NCI-H460 (cell line): ENCODE measurements around the gene PCDH17. TPM values are rescaled to one million over a fixed set of nuclear protein-coding genes. Genes with fewer than 3 reads are reported as not detected.

Source experiments
- DNase-seq: peaks from one replicate; pipeline ENCODE4 v3.0.0-alpha.2; 2016; ENCODE audit warnings: low read depth; ENCODE audit errors: extremely low read depth
- polyA plus RNA-seq: library from polyadenylated mRNA; depleted of rRNA; stranded (reverse); fragments of >200 nt; gene quantifications from 2 replicates; pipeline ENCODE4 v1.2.3, GENCODE V29; 2014; cell fraction: nucleus; rRNA removed
- total RNA-seq: library from RNA; depleted of rRNA; stranded (reverse); fragments of >200 nt; shearing (Covaris generic); gene quantifications from 2 replicates; pipeline ENCODE4 v1.2.3, GENCODE V29; 2014; rRNA removed

The PCDH17 gene
- 0.15 and 0.23 TPM in 2 replicates for total RNA-seq
- polyA plus RNA-seq = 0.32 and 0.64 TPM in 2 replicates

- no peak for DNase-seq
Observed at GRCh38 chr13:57631596-57632275, at the start of gene PCDH17. Gene PCDH17, plus strand, starts transcription at chr13:57631744. Its CDS starts 803 bp downstream, at chr13:57632547.

DNA sequence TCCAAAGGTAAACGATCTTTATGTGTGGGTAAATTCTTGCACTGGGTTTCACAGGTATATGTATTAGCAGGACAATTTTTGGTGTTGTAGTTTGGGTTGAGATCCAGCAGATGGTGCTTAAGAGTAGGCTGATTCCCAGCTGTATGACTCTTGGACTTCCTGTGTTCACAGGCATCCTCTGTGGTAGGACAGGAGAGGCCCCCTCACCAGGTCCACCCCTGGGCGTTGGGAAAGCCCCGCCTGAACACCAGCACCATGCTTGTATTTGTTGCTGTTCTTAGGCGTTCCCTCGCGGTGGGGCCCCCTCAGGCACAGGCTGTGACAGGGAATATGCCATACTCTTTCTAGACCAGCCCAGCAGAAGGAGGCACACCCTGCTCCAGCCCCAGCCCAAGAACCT is 49.5 kb upstream of the PCDH17 start:
- no peak for DNase-seq

GRCh38 chr13:57583529-57583928 is 48.0 kb upstream of the PCDH17 start:
- DNase-seq = no peak

- no peak for DNase-seq
Observed at GRCh38 chr13:57588639-57589038, 42.9 kb upstream of the PCDH17 start.

GRCh38 chr13:57595775-57596174 is 35.8 kb upstream of the PCDH17 start:
- no peak for DNase-seq

- DNase-seq = no peak
Observed at GRCh38 chr13:57601536-57601935, 30.0 kb upstream of the PCDH17 start.

DNA sequence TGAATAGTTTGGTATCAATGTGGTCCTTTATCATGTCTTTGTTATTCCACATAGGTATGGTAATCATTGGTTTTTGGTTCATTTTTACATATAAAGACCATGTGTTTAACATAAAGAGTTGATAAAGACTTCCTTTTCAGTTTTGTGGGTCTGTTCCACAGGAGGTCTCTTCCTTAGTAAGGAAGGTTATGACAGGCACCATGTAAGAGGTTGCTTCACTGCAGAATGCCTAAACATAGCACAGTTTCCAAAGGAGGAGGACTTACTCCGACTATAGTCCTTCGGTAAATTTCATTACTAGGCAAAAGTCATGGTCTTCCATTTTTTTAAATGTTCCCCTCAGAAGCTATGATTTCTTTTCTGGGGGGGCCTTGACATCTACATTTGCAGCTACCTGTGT is 27.1 kb upstream of the PCDH17 start:
- no peak for DNase-seq

DNA sequence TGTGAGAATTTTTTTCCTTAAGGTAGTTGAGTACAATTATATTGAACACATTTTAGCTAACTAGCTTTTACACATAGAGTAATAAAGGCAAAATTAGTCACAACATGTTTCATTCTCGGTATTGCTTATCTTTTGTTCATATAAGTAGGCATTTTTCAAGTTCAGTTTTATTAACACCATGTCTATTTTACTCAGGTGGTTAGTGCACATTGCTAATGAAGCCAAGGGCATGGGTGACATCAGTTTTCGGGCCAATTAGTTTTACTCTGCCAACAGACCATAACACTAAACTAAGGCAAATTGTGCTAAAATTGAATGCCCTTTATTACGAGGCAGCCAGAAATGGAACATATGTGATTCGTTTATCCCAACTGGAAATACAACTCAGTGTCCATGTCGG is 19.6 kb upstream of the PCDH17 start:
- no peak for DNase-seq

GRCh38 chr13:57612568-57612967 is 19.0 kb upstream of the PCDH17 start:
- DNase-seq = no peak

DNA sequence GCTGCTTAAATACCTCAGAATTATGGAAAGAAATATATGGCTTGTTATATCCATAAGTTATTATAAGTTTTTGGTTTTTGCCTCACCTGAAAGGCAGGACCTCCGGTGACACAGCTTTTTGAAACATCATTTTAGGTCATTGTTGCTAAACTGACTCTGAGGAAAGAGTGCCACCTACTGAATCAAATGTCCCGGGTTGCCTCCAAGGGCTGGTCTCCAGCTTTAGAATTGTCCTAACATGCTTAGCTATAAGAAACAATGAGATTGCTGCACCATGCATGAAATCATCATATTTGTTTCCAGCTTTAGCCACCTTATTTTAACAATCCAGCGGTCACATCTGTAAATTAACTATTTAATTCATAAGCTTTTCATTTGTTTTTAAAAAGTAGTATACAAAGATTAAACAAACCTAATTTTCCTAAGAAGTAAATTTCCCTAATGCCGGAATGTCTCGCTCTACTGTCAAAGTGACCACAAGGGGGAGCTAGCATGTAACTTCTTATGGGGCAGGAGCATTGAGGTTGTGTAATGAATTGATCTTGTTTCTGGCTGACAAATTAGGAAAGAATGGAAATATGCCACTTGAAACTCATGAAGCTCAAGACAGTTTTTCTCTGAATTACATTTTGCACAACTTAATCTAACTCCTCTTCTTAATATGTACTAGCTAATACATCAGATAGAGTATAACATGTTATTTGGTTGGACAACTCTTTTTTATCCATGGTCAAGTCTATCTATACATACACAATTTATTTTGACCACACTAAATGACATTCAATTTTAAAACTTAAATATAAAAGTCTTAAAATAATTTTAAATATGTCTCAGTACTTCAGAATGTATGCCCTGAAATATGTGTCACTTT is 6.7 kb upstream of the PCDH17 start:
- DNase-seq = peak; percentile 56

DNA sequence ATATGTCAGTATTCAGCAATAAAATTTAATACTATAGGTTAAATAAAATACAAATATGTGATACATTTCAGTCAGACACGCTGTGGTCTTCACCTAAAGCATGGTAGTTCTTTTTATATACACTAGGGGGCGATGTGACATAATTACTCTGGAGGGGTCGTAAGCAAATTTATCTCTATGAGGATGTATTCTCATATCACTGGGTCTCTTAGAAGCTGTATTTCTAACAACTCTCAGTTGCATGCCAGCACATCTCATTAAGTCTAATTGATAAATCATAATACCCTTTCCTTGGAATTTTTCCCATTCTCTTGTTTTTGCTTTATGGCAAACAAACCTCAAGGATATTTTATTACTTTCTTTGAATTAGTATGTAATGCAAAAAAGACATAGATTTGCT is 3.9 kb upstream of the PCDH17 start:
- DNase-seq = peak; percentile 30

GRCh38 chr13:57629391-57629804 is 2.1 kb upstream of the PCDH17 start:
- no peak for DNase-seq

DNA sequence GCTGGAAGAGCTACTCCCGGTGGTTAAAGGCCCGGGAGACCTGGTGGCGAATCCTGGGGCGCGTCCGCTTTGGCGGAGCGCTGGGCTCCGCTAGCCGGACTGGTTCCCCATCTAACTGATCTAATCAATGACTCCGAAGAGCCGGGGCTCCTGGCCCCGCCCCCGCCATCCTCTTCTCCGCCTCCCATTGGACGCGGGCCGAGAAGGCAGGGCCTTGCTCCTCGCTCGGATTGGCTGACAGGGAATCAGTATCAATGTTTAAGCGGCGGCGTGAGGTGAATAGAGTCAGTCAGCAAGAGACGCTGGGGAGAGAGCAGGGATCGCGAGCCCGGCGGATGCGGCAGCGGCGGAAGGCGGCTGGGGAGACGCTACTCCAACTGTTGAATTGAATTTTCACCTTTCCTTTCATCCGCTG is 1.7 kb upstream of the PCDH17 start:
- peak; percentile 65 for DNase-seq

- no peak for DNase-seq
Observed at GRCh38 chr13:57630661-57631595, 616 bp upstream of the PCDH17 start.

DNA sequence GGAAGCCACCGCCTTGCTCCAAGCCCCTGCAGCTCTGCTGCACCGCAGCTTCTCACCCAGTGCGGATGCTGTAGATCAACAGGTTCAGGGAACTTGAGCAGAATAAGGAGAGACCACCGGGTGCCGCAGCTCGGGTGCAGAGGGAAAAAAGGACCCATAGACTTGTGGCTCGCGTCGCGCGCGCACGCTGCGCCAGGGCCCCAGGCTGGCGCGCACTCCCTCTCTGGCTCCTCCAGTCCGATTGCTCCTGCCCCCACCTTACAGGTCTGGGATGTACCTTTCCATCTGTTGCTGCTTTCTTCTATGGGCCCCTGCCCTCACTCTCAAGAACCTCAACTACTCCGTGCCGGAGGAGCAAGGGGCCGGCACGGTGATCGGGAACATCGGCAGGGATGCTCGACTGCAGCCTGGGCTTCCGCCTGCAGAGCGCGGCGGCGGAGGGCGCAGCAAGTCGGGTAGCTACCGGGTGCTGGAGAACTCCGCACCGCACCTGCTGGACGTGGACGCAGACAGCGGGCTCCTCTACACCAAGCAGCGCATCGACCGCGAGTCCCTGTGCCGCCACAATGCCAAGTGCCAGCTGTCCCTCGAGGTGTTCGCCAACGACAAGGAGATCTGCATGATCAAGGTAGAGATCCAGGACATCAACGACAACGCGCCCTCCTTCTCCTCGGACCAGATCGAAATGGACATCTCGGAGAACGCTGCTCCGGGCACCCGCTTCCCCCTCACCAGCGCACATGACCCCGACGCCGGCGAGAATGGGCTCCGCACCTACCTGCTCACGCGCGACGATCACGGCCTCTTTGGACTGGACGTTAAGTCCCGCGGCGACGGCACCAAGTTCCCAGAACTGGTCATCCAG is 964 bp downstream of the PCDH17 start:
- no peak for DNase-seq

GRCh38 chr13:57633141-57633949 is 1.8 kb downstream of the PCDH17 start:
- DNase-seq = no peak

- DNase-seq = no peak
Observed at GRCh38 chr13:57633950-57634838, 2.6 kb downstream of the PCDH17 start.

DNA sequence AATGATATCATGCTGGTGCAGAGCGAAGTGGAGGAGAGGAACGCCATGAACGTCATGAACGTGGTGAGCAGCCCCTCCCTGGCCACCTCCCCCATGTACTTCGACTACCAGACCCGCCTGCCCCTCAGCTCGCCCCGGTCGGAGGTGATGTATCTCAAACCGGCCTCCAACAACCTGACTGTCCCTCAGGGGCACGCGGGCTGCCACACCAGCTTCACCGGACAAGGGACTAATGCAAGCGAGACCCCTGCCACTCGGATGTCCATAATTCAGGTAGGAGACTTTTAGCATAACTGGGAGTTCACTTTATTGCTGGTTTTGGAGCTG is 3.3 kb downstream of the PCDH17 start:
- no peak for DNase-seq
